HEK293 (cell line): Measurements from ENCODE around the gene TSPAN3.
A peak's percentile ranks its signal among the peaks of the same experiment; 100 is the strongest.

Experiments
- CTCF ChIA-PET: fragments of 350-600 bp; formaldehyde crosslinking; extraction: SDS; loops from one replicate; lab custom pipeline; 2021; ENCODE audit warnings: antibody characterized with exemption; lab: Yijun Ruan, JAX
- POLR2A ChIA-PET: fragments of 300-600 bp; formaldehyde crosslinking; extraction: SDS; loops from one replicate; lab custom pipeline; 2020; ENCODE audit warnings: antibody characterized with exemption, inconsistent platforms; lab: Yijun Ruan, JAX
- H3K27ac ChIP-seq: fragments of 200-500 bp; sonication (Bioruptor generic); 2 replicates; pipeline ENCODE4 v1.5.1; 2014; ENCODE audit warnings: low read depth, low read length, control low read depth, inconsistent platforms; ENCODE audit errors: extremely low read depth
- H3K36me3 ChIP-seq, 2 experiments: fragments of 200-500 bp in 1 of 2; sonication (Bioruptor generic) in 1 of 2; 1 replicate in 1 of 2; 2 replicates in 1 of 2; pipeline ENCODE4 v1.5.1; 2014 to 2017; ENCODE audit warnings: inconsistent platforms in 2 of 2, low read length in 2 of 2; ENCODE audit not compliant: control insufficient read depth in 2 of 2, insufficient read depth in 1 of 2
- H3K4me1 ChIP-seq: fragments of 200-500 bp; sonication (Bioruptor generic); 2 replicates; pipeline ENCODE4 v1.5.1; 2014; ENCODE audit warnings: mild to moderate bottlenecking, low read length, inconsistent platforms; ENCODE audit not compliant: control insufficient read depth, insufficient read depth
- H3K4me3 ChIP-seq: 2 replicates; pipeline ENCODE4 v1.5.1; 2011; ENCODE audit warnings: low read depth, mild to moderate bottlenecking, control low read depth, low read length, moderate library complexity
- H3K9me3 ChIP-seq: fragments of 200-500 bp; sonication (Bioruptor generic); 2 replicates; pipeline ENCODE4 v1.5.1; 2014; ENCODE audit warnings: low read depth, low read length, inconsistent platforms; ENCODE audit not compliant: control insufficient read depth, insufficient read depth
- MYNN ChIP-seq: fragments of 450-650 bp; formaldehyde crosslinking; IDR thresholded peaks from 2 replicates; pipeline ENCODE4 v1.5.1; 2016; ENCODE audit warnings: missing biosample characterization, missing genetic modification characterization, borderline replicate concordance
- OSR2 ChIP-seq: fragments of 450-650 bp; formaldehyde crosslinking; IDR thresholded peaks from 2 replicates; pipeline ENCODE4 v1.5.1; 2016; ENCODE audit warnings: missing biosample characterization, missing genetic modification characterization
- PRDM1 ChIP-seq: fragments of 450-650 bp; formaldehyde crosslinking; IDR thresholded peaks from 2 replicates; pipeline ENCODE4; 2016; ENCODE audit warnings: missing biosample characterization, missing genetic modification characterization
- SP2 ChIP-seq: fragments of 450-650 bp; formaldehyde crosslinking; IDR thresholded peaks from 2 replicates; pipeline ENCODE4 v1.5.1; 2016; ENCODE audit warnings: missing biosample characterization, missing genetic modification characterization
- ZEB2 ChIP-seq: fragments of 450-650 bp; formaldehyde crosslinking; IDR thresholded peaks from 2 replicates; pipeline ENCODE4 v1.5.1; 2016; ENCODE audit warnings: missing biosample characterization, missing genetic modification characterization
- ZNF10 ChIP-seq: fragments of 450-650 bp; formaldehyde crosslinking; IDR thresholded peaks from 2 replicates; pipeline ENCODE4 v1.5.1; 2017; ENCODE audit warnings: missing biosample characterization, missing genetic modification characterization
- ZNF155 ChIP-seq: fragments of 450-650 bp; formaldehyde crosslinking; IDR thresholded peaks from 2 replicates; pipeline ENCODE4 v1.5.1; 2016; ENCODE audit warnings: missing biosample characterization, missing genetic modification characterization
- ZNF157 ChIP-seq: fragments of 450-650 bp; formaldehyde crosslinking; IDR thresholded peaks from 2 replicates; pipeline ENCODE4 v1.5.1; 2016; ENCODE audit warnings: missing biosample characterization, missing genetic modification characterization
- ZNF266 ChIP-seq: fragments of 450-650 bp; formaldehyde crosslinking; IDR thresholded peaks from 2 replicates; pipeline ENCODE4 v1.5.1; 2016; ENCODE audit warnings: missing biosample characterization, missing genetic modification characterization, low read depth
- ZNF391 ChIP-seq: fragments of 450-650 bp; formaldehyde crosslinking; IDR thresholded peaks from 2 replicates; pipeline ENCODE4 v1.5.1; 2016; ENCODE audit warnings: low read depth, missing biosample characterization, missing genetic modification characterization, borderline replicate concordance
- ZNF514 ChIP-seq: fragments of 450-650 bp; formaldehyde crosslinking; IDR thresholded peaks from 2 replicates; pipeline ENCODE4 v1.5.1; 2016; ENCODE audit warnings: missing biosample characterization, missing genetic modification characterization
- ZNF560 ChIP-seq: fragments of 450-650 bp; formaldehyde crosslinking; IDR thresholded peaks from 2 replicates; pipeline ENCODE4 v1.5.1; 2017; ENCODE audit warnings: missing biosample characterization, missing genetic modification characterization, borderline replicate concordance
- ZNF623 ChIP-seq: fragments of 450-650 bp; formaldehyde crosslinking; IDR thresholded peaks from 2 replicates; pipeline ENCODE4 v1.5.1; 2016; ENCODE audit warnings: missing biosample characterization, missing genetic modification characterization
- ZNF704 ChIP-seq: fragments of 450-650 bp; formaldehyde crosslinking; IDR thresholded peaks from 2 replicates; pipeline ENCODE4 v1.5.1; 2016; ENCODE audit warnings: missing biosample characterization, missing genetic modification characterization
- ZNF785 ChIP-seq: fragments of 450-650 bp; formaldehyde crosslinking; IDR thresholded peaks from 2 replicates; pipeline ENCODE4 v1.5.1; 2016; ENCODE audit warnings: missing biosample characterization, missing genetic modification characterization
- ZNF791 ChIP-seq: fragments of 450-650 bp; formaldehyde crosslinking; IDR thresholded peaks from 2 replicates; pipeline ENCODE4 v1.5.1; 2016; ENCODE audit warnings: missing biosample characterization, missing genetic modification characterization
- ZNF837 ChIP-seq: fragments of 450-650 bp; formaldehyde crosslinking; IDR thresholded peaks from 2 replicates; pipeline ENCODE4 v1.5.1; 2016; ENCODE audit warnings: missing biosample characterization, missing genetic modification characterization
- TF ChIP-seq, protein P1 (sequence below): fragments of 450-650 bp; formaldehyde crosslinking; IDR thresholded peaks from 2 replicates; pipeline ENCODE4 v1.5.1; 2016; ENCODE audit warnings: missing biosample characterization, missing genetic modification characterization, borderline replicate concordance
- TF ChIP-seq, protein P2 (sequence below): fragments of 450-650 bp; formaldehyde crosslinking; IDR thresholded peaks from 2 replicates; pipeline ENCODE4 v1.5.1; 2016; ENCODE audit warnings: missing biosample characterization, missing genetic modification characterization
- TF ChIP-seq, protein P3 (sequence below): fragments of 450-650 bp; formaldehyde crosslinking; IDR thresholded peaks from 2 replicates; pipeline ENCODE4 v1.5.1; 2016; ENCODE audit warnings: missing biosample characterization, missing genetic modification characterization
- TF ChIP-seq, protein P4 (sequence below): fragments of 450-650 bp; formaldehyde crosslinking; IDR thresholded peaks from 2 replicates; pipeline ENCODE4 v1.5.1; 2017; ENCODE audit warnings: missing biosample characterization, mild to moderate bottlenecking, missing genetic modification characterization, moderate library complexity
- TF ChIP-seq, protein P5 (sequence below): fragments of 450-650 bp; formaldehyde crosslinking; IDR thresholded peaks from 2 replicates; pipeline ENCODE4 v1.5.1; 2016; ENCODE audit warnings: missing biosample characterization, missing genetic modification characterization

TSPAN3 gene

DNA sequence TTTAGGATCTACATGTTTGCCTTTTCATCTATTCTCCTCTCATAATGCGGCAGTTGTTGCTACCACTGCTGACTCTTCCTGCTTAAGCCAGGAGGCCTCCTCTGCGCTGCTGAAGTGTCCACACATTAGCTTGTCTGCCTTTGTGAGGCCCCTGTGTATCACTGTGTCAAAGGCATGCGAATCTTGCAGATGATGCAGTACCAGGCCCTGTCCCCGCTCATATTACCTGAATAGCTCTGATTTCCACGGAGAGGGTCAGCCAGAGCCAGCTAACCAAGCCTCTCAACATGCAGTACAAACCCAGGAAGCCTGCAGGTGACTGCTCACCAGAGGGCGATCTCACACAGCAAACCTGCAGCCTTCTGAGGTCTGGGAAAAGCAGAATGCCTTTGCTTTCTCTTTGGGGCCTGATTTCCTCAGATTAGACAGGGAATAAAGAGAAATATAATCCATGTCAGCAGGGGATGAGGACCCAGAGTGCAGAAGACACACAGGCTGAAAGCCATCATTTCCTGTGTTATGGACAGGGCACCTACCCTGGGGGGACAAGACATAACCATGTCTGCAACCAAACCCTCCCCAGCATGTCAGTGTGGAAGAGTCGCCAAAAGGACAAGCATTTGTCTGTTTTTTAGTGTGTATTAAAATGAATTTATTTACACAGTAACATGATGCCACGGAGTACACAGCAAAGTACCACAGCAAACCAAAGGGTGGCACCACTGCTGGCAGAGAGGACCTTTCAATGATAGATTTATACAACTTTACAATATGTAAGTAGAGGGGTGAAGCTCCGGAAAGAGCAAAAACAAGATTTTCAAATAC is 36.8 kb upstream of the TSPAN3 start (continued):
- TF ChIP-seq, protein P1, sequence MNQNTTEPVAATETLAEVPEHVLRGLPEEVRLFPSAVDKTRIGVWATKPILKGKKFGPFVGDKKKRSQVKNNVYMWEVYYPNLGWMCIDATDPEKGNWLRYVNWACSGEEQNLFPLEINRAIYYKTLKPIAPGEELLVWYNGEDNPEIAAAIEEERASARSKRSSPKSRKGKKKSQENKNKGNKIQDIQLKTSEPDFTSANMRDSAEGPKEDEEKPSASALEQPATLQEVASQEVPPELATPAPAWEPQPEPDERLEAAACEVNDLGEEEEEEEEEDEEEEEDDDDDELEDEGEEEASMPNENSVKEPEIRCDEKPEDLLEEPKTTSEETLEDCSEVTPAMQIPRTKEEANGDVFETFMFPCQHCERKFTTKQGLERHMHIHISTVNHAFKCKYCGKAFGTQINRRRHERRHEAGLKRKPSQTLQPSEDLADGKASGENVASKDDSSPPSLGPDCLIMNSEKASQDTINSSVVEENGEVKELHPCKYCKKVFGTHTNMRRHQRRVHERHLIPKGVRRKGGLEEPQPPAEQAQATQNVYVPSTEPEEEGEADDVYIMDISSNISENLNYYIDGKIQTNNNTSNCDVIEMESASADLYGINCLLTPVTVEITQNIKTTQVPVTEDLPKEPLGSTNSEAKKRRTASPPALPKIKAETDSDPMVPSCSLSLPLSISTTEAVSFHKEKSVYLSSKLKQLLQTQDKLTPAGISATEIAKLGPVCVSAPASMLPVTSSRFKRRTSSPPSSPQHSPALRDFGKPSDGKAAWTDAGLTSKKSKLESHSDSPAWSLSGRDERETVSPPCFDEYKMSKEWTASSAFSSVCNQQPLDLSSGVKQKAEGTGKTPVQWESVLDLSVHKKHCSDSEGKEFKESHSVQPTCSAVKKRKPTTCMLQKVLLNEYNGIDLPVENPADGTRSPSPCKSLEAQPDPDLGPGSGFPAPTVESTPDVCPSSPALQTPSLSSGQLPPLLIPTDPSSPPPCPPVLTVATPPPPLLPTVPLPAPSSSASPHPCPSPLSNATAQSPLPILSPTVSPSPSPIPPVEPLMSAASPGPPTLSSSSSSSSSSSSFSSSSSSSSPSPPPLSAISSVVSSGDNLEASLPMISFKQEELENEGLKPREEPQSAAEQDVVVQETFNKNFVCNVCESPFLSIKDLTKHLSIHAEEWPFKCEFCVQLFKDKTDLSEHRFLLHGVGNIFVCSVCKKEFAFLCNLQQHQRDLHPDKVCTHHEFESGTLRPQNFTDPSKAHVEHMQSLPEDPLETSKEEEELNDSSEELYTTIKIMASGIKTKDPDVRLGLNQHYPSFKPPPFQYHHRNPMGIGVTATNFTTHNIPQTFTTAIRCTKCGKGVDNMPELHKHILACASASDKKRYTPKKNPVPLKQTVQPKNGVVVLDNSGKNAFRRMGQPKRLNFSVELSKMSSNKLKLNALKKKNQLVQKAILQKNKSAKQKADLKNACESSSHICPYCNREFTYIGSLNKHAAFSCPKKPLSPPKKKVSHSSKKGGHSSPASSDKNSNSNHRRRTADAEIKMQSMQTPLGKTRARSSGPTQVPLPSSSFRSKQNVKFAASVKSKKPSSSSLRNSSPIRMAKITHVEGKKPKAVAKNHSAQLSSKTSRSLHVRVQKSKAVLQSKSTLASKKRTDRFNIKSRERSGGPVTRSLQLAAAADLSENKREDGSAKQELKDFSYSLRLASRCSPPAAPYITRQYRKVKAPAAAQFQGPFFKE (tag by site-specific recombination): no peak
- TF ChIP-seq ZNF391 (tag by site-specific recombination): no peak
- no peak for TF ChIP-seq ZNF623 (tag by site-specific recombination)
- TF ChIP-seq, protein P2, sequence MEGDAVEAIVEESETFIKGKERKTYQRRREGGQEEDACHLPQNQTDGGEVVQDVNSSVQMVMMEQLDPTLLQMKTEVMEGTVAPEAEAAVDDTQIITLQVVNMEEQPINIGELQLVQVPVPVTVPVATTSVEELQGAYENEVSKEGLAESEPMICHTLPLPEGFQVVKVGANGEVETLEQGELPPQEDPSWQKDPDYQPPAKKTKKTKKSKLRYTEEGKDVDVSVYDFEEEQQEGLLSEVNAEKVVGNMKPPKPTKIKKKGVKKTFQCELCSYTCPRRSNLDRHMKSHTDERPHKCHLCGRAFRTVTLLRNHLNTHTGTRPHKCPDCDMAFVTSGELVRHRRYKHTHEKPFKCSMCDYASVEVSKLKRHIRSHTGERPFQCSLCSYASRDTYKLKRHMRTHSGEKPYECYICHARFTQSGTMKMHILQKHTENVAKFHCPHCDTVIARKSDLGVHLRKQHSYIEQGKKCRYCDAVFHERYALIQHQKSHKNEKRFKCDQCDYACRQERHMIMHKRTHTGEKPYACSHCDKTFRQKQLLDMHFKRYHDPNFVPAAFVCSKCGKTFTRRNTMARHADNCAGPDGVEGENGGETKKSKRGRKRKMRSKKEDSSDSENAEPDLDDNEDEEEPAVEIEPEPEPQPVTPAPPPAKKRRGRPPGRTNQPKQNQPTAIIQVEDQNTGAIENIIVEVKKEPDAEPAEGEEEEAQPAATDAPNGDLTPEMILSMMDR: peak; percentile 70
- TF ChIP-seq ZEB2 (tag by site-specific recombination): no peak

DNA sequence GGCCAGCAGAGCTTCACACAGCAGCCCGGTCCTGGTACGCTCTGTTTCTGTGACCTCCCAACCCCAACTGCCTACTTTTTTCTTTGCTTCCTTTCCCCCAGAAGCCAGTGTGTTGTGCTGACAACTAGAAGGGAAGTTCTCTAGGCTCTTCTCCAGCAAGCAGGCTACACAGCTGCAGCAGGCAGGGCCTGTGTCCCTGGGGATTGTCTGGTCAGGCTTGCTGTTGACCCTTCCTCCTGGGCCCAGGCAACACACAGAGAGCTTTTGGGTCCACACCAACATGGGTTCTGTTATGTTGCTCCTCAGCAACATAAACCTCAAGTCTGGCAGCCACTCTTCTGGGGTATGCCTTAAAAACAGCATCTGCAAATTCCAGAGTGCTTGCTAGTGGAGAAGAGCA is 36.2 kb upstream of the TSPAN3 start:
- H3K27ac ChIP-seq: no peak overlapping the region
- ChIA-PET POLR2A (no interaction called here), CTCF (interaction anchor here (0.6 to 5.7 kb wide), 27 partner anchors 8 to 715 kb away, joined by 3 to 55 read pairs (median 3); no protein-coding TSS in a partner anchor)
- H3K36me3 ChIP-seq: no peaks in the 10 kb centered on the region
- no peak for TF ChIP-seq ZNF514
- TF ChIP-seq PRDM1 (tag by site-specific recombination): no peak
- TF ChIP-seq ZNF10 (tag by site-specific recombination): no peak
- TF ChIP-seq ZNF837 (tag by site-specific recombination): no peak
- no peak for TF ChIP-seq ZNF266 (tag by site-specific recombination)
- no peak for TF ChIP-seq ZNF785 (tag by site-specific recombination)
- TF ChIP-seq ZNF157 (tag by site-specific recombination): no peak
- TF ChIP-seq, protein P3, sequence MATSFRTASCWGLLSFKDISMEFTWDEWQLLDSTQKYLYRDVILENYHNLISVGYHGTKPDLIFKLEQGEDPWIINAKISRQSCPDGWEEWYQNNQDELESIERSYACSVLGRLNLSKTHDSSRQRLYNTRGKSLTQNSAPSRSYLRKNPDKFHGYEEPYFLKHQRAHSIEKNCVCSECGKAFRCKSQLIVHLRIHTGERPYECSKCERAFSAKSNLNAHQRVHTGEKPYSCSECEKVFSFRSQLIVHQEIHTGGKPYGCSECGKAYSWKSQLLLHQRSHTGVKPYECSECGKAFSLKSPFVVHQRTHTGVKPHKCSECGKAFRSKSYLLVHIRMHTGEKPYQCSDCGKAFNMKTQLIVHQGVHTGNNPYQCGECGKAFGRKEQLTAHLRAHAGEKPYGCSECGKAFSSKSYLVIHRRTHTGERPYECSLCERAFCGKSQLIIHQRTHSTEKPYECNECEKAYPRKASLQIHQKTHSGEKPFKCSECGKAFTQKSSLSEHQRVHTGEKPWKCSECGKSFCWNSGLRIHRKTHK (tag by site-specific recombination): no peak
- TF ChIP-seq, protein P4, sequence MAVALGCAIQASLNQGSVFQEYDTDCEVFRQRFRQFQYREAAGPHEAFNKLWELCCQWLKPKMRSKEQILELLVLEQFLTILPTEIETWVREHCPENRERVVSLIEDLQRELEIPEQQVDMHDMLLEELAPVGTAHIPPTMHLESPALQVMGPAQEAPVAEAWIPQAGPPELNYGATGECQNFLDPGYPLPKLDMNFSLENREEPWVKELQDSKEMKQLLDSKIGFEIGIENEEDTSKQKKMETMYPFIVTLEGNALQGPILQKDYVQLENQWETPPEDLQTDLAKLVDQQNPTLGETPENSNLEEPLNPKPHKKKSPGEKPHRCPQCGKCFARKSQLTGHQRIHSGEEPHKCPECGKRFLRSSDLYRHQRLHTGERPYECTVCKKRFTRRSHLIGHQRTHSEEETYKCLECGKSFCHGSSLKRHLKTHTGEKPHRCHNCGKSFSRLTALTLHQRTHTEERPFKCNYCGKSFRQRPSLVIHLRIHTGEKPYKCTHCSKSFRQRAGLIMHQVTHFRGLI: no peak
- no peak for TF ChIP-seq MYNN (tag by site-specific recombination)
- TF ChIP-seq ZNF791 (tag by site-specific recombination): no peak
- TF ChIP-seq SP2 (tag by site-specific recombination): no peak
- no peak for TF ChIP-seq ZNF560
- TF ChIP-seq OSR2: no peak
- TF ChIP-seq, protein P5, sequence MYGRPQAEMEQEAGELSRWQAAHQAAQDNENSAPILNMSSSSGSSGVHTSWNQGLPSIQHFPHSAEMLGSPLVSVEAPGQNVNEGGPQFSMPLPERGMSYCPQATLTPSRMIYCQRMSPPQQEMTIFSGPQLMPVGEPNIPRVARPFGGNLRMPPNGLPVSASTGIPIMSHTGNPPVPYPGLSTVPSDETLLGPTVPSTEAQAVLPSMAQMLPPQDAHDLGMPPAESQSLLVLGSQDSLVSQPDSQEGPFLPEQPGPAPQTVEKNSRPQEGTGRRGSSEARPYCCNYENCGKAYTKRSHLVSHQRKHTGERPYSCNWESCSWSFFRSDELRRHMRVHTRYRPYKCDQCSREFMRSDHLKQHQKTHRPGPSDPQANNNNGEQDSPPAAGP (tag by site-specific recombination): no peak
- no peak for TF ChIP-seq ZNF155 (tag by site-specific recombination)
- no peak for TF ChIP-seq ZNF704
- no peaks in the 10 kb centered on the region for H3K9me3 ChIP-seq
- H3K4me3 ChIP-seq: no peak overlapping the region
- no peaks in the 10 kb centered on the region for H3K4me1 ChIP-seq
